ENCODE results near the gene WDR82. TPM values are rescaled to one million over a fixed set of nuclear protein-coding genes. Genes with fewer than 3 reads are reported as not detected.

The WDR82 gene
- total RNA-seq, 1 donor = 58.3 TPM

- no peak overlapping the region for H2AFZ ChIP-seq (ENCODE audit: low read length)
- peaks cover 15% of the 10 kb centered on the region for H3K4me1 ChIP-seq (ENCODE audit: insufficient read depth, low read length)
- no peak overlapping the region for H3K27ac ChIP-seq (ENCODE audit: low read depth, low read length)
- peaks cover 20% of the 10 kb centered on the region for H4K20me1 ChIP-seq (ENCODE audit: insufficient read depth, low read length)
- no peaks in the 10 kb centered on the region for H3K27me3 ChIP-seq (ENCODE audit: insufficient read depth, low read length)
- no peak for DNase-seq (ENCODE audit: insufficient read length, low spot score, missing footprints)
- H3K79me2 ChIP-seq (ENCODE audit: insufficient read depth, low read length) = no peaks in the 10 kb centered on the region
- no peak overlapping the region for H3K4me3 ChIP-seq (ENCODE audit: insufficient read depth, low read length)
- no peak for TF ChIP-seq CTCF (IDR thresholded peaks at IDR 0.05; ENCODE audit: extremely low read depth, low read depth, low read length)
- H3K4me2 ChIP-seq (ENCODE audit: insufficient read depth, low read length) = no peak overlapping the region
- H3K36me3 ChIP-seq (ENCODE audit: insufficient read depth, low read length) = peaks cover 17% of the 10 kb centered on the region
- no peaks in the 10 kb centered on the region for H3K9me3 ChIP-seq (ENCODE audit: low read depth, low read length)
Observed at GRCh38 chr3:52250122-52250521, 28.3 kb downstream of the WDR82 start.

GRCh38 chr3:52249683-52250082 lies 28.8 kb downstream of the WDR82 start:
- H4K20me1 ChIP-seq (ENCODE audit: insufficient read depth, low read length) = peaks cover 20% of the 10 kb centered on the region
- no peak for TF ChIP-seq CTCF (IDR thresholded peaks at IDR 0.05; ENCODE audit: extremely low read depth, low read depth, low read length)
- no peak for DNase-seq (ENCODE audit: insufficient read length, low spot score, missing footprints)

GRCh38 chr3:52248816-52249547 lies 29.5 kb downstream of the WDR82 start:
- Histone ChIP-seq H4K20me1 (ENCODE audit: insufficient read depth, low read length) (peaks cover 18% of the 10 kb centered on the region), H3K4me3 (ENCODE audit: insufficient read depth, low read length) (no peak overlapping the region), H3K27me3 (ENCODE audit: insufficient read depth, low read length) (no peaks in the 10 kb centered on the region), H3K4me1 (ENCODE audit: insufficient read depth, low read length) (peaks cover 18% of the 10 kb centered on the region), H3K9me3 (ENCODE audit: low read depth, low read length) (no peaks in the 10 kb centered on the region), H3K36me3 (ENCODE audit: insufficient read depth, low read length) (peaks cover 14% of the 10 kb centered on the region), H3K27ac (ENCODE audit: low read depth, low read length) (no peak overlapping the region), H3K4me2 (ENCODE audit: insufficient read depth, low read length) (no peak overlapping the region), H2AFZ (ENCODE audit: low read length) (no peak overlapping the region), H3K79me2 (ENCODE audit: insufficient read depth, low read length) (no peaks in the 10 kb centered on the region)
- DNase-seq (ENCODE audit: insufficient read length, low spot score, missing footprints) = no peak
- no peak for TF ChIP-seq CTCF (IDR thresholded peaks at IDR 0.05; ENCODE audit: extremely low read depth, low read depth, low read length)

More at GRCh38 chr3:52249683-52250082, 28.8 kb downstream of the WDR82 start:
- Histone ChIP-seq H3K36me3 (ENCODE audit: insufficient read depth, low read length) (peaks cover 17% of the 10 kb centered on the region), H3K4me3 (ENCODE audit: insufficient read depth, low read length) (no peak overlapping the region), H3K4me2 (ENCODE audit: insufficient read depth, low read length) (no peak overlapping the region), H3K9me3 (ENCODE audit: low read depth, low read length) (no peaks in the 10 kb centered on the region), H3K79me2 (ENCODE audit: insufficient read depth, low read length) (no peaks in the 10 kb centered on the region), H3K27ac (ENCODE audit: low read depth, low read length) (no peak overlapping the region), H3K4me1 (ENCODE audit: insufficient read depth, low read length) (peaks cover 16% of the 10 kb centered on the region), H2AFZ (ENCODE audit: low read length) (no peak overlapping the region), H3K27me3 (ENCODE audit: insufficient read depth, low read length) (no peaks in the 10 kb centered on the region)

- peak; percentile 18 for DNase-seq (ENCODE audit: insufficient read length, low spot score, missing footprints)
- peaks cover 6% of the 10 kb centered on the region for H3K36me3 ChIP-seq (ENCODE audit: insufficient read depth, low read length)
- H3K27ac ChIP-seq (ENCODE audit: low read depth, low read length) = no peak overlapping the region
- H3K4me2 ChIP-seq (ENCODE audit: insufficient read depth, low read length) = no peak overlapping the region
- H3K27me3 ChIP-seq (ENCODE audit: insufficient read depth, low read length) = no peaks in the 10 kb centered on the region
- no peak overlapping the region for H3K4me3 ChIP-seq (ENCODE audit: insufficient read depth, low read length)
- peaks cover 11% of the 10 kb centered on the region for H3K4me1 ChIP-seq (ENCODE audit: insufficient read depth, low read length)
- no peak overlapping the region for H2AFZ ChIP-seq (ENCODE audit: low read length)
- peaks cover 12% of the 10 kb centered on the region for H4K20me1 ChIP-seq (ENCODE audit: insufficient read depth, low read length)
- no peak for TF ChIP-seq CTCF (IDR thresholded peaks at IDR 0.05; ENCODE audit: extremely low read depth, low read depth, low read length)
- no peaks in the 10 kb centered on the region for H3K9me3 ChIP-seq (ENCODE audit: low read depth, low read length)
- no peaks in the 10 kb centered on the region for H3K79me2 ChIP-seq (ENCODE audit: insufficient read depth, low read length)
Observed at GRCh38 chr3:52248165-52248541, 30.3 kb downstream of the WDR82 start.
